CD14-positive monocyte (primary cell): ENCODE data around the gene PLXNA1. TPM values are rescaled to one million over a fixed set of nuclear protein-coding genes. Genes with fewer than 3 reads are reported as not detected.
A peak's percentile ranks its signal among the peaks of the same experiment; 100 is the strongest.

Source experiments
- DNase-seq, 3 donors: peaks; one replicate each; pipeline ENCODE4 v3.0.0-alpha.2; 2011 to 2022
- H2AFZ ChIP-seq: 2 replicates; pipeline ENCODE4 v1.6.0; 2012; ENCODE audit warnings: mild to moderate bottlenecking, low read depth, low read length, inconsistent platforms; ENCODE audit not compliant: insufficient read depth, poor library complexity, severe bottlenecking
- H3K27ac ChIP-seq, 2 donors: 1 replicate in 1 of 2; 2 replicates in 1 of 2; pipeline ENCODE4 v1.5.1; 2012 to 2013; ENCODE audit warnings: low read length in 2 of 2, control low read depth in 1 of 2, inconsistent platforms in 1 of 2, low read depth in 1 of 2, mild to moderate bottlenecking in 1 of 2
- H3K27me3 ChIP-seq, 2 donors: one replicate each; pipeline versions ENCODE4 v1.6.0 to v1.6.1; 2011 to 2013; ENCODE audit warnings: low read length in 2 of 2; ENCODE audit not compliant: control insufficient read depth in 2 of 2, insufficient read depth in 2 of 2
- H3K36me3 ChIP-seq, 2 donors: replicated peaks in 1 of 2; 1 replicate in 1 of 2; 2 replicates in 1 of 2; pipeline versions ENCODE4 v1.5.1 to v1.6.1; 2012 to 2013; ENCODE audit warnings: low read length in 2 of 2, control low read depth in 1 of 2, inconsistent platforms in 1 of 2, mild to moderate bottlenecking in 1 of 2; ENCODE audit not compliant: insufficient read depth in 2 of 2, control insufficient read depth in 1 of 2
- H3K4me1 ChIP-seq, 2 donors: 1 replicate in 1 of 2; 2 replicates in 1 of 2; pipeline versions ENCODE4 v1.5.1 to v1.6.1; 2012 to 2013; ENCODE audit warnings: low read length in 2 of 2, control low read depth in 1 of 2, inconsistent platforms in 1 of 2, mild to moderate bottlenecking in 1 of 2, moderate library complexity in 1 of 2; ENCODE audit not compliant: insufficient read depth in 2 of 2, control insufficient read depth in 1 of 2
- H3K4me2 ChIP-seq: replicated peaks from 2 replicates; pipeline ENCODE3; 2012; ENCODE audit warnings: low read length, moderate library complexity, mild to moderate bottlenecking; ENCODE audit not compliant: poor library complexity, severe bottlenecking; ENCODE audit errors: extremely low read depth
- H3K4me3 ChIP-seq, 3 experiments: fragments of 200-600 bp in 1 of 3; sonication (generic) in 1 of 3; replicated peaks in 1 of 3; 1 replicate in 2 of 3; 2 replicates in 1 of 3; pipeline ENCODE4 v1.5.1; 2011 to 2013; ENCODE audit warnings: low read length in 3 of 3, mild to moderate bottlenecking in 3 of 3, control low read depth in 2 of 3, low read depth in 2 of 3, inconsistent platforms in 1 of 3, moderate library complexity in 1 of 3
- H3K79me2 ChIP-seq: 2 replicates; pipeline ENCODE4 v1.6.0; 2012; ENCODE audit warnings: mild to moderate bottlenecking, control low read depth, inconsistent platforms, low read length, moderate library complexity; ENCODE audit not compliant: insufficient read depth
- H3K9ac ChIP-seq: 2 replicates; pipeline ENCODE4 v1.6.0; 2017; ENCODE audit warnings: low read length, mild to moderate bottlenecking; ENCODE audit not compliant: insufficient read depth, poor library complexity, severe bottlenecking
- H3K9me3 ChIP-seq, 2 donors: replicated peaks in 1 of 2; 1 replicate in 1 of 2; 2 replicates in 1 of 2; pipeline versions ENCODE4 v1.5.1 to v1.6.1; 2012 to 2013; ENCODE audit warnings: low read length in 2 of 2, control low read depth in 1 of 2; ENCODE audit not compliant: control insufficient read depth in 1 of 2, insufficient read depth in 1 of 2
- H4K20me1 ChIP-seq: 2 replicates; pipeline ENCODE4 v1.6.0; 2012; ENCODE audit warnings: mild to moderate bottlenecking, low read length, control low read depth, moderate library complexity; ENCODE audit not compliant: insufficient read depth
- H3K27ac Mint-ChIP-seq, 7 donors: one replicate each; pipeline ENCODE4 v1.8.0; 2020; ENCODE audit warnings: mild to moderate bottlenecking in 7 of 7, mixed read lengths in 7 of 7, moderate library complexity in 6 of 7, inconsistent platforms in 2 of 7
- H3K27me3 Mint-ChIP-seq, 3 donors: one replicate each; pipeline ENCODE4 v1.8.0; 2021 to 2022; ENCODE audit warnings: low read depth in 3 of 3, mild to moderate bottlenecking in 3 of 3, mixed read lengths in 3 of 3, moderate library complexity in 3 of 3, inconsistent platforms in 1 of 3
- H3K36me3 Mint-ChIP-seq, 2 donors: one replicate each; pipeline ENCODE4 v1.8.0; 2020; ENCODE audit warnings: mixed read lengths in 2 of 2, inconsistent platforms in 1 of 2, mild to moderate bottlenecking in 1 of 2
- H3K4me1 Mint-ChIP-seq: one replicate; pipeline ENCODE4 v1.8.0; 2020; ENCODE audit warnings: mild to moderate bottlenecking, mixed read lengths
- H3K4me3 Mint-ChIP-seq, 2 donors: one replicate each; pipeline ENCODE4 v1.8.0; 2020; ENCODE audit warnings: mild to moderate bottlenecking in 2 of 2, mixed read lengths in 2 of 2, moderate library complexity in 1 of 2
- H3K9me3 Mint-ChIP-seq, 7 donors: one replicate each; pipeline ENCODE4 v1.8.0; 2020 to 2022; ENCODE audit warnings: mixed read lengths in 7 of 7, mild to moderate bottlenecking in 6 of 7, moderate library complexity in 6 of 7, inconsistent platforms in 2 of 7
- WGBS: methylation state at CpG from one replicate; pipeline ENCODE4 v1.1.5; 2013; ENCODE audit warnings: missing lambda C conversion rate; ENCODE audit not compliant: insufficient coverage; 5-methylcytosine and 5-hydroxymethylcytosine counted together
- intact Hi-C, 2 donors: fragments of 100-400 bp; cut with micrococcal nuclease; formaldehyde crosslinking; loops; one replicate each; pipeline versions ENCODE4 v1.15.0 to v1.15.1; 2023
- polyA plus RNA-seq, 3 donors: library from polyadenylated mRNA; depleted of rRNA in 1 of 3; unstranded in 2 of 3; stranded (reverse) in 1 of 3; fragments of 300-500 nt in 2 of 3; fragments of >200 nt in 1 of 3; fragmentation: Illumina TruSeq in 2 of 3; gene quantifications; 1 replicate in 2 of 3; 2 replicates in 1 of 3; pipeline ENCODE4 v1.2.3, GENCODE V29; 2012 to 2021
- TF ChIP-seq, protein P1 (sequence below): fragments of 200-600 bp; IDR thresholded peaks from one replicate; pipeline ENCODE4 v1.8.0; 2022; ENCODE audit warnings: antibody characterized with exemption, mild to moderate bottlenecking

The PLXNA1 gene
- polyA plus RNA-seq, 3 donors, result 2.7 TPM; not detected in 2

DNA sequence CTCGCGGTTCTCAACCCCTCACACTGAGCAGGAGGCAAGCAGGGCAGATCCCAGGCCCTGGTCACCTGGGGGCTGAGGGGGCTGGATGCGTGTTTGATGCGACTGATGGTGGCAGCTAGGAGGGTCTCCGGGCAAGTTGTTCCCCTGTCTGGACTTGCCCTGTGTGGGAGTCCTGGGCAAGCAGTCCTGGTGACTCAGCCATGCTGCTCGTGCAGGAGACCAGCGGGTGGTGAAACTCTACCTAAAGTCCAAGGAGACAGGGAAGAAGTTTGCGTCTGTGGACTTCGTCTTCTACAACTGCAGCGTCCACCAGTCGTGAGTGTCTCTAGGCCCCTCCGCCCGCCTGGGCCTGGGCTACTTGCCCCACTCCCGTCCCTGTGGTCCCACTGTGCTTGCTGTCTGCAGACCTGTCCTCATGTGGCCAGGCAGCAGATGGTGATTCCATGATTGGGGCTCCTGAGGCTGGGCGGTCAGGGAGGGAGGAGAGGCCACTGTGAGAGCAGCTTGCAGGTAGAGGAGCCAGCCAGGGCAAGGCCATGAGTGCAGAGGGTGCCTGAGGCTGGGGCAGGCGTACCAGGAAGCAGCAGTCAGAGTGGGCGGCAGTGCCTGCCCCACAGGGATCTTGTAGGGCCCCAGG, 23.1 kb downstream of the PLXNA1 start:
- no peak for DNase-seq
- Histone ChIP-seq H3K4me2 (no peak overlapping the region), H3K9ac (no peak overlapping the region), H3K36me3 (no peaks in the 10 kb centered on the region), H2AFZ (no peak overlapping the region), H3K4me3 (no peak overlapping the region), H3K4me1 (no peaks in the 10 kb centered on the region), H3K27ac (no peak overlapping the region), H4K20me1 (no peaks in the 10 kb centered on the region), H3K79me2 (no peaks in the 10 kb centered on the region), H3K9me3 (no peaks in the 10 kb centered on the region), H3K27me3 (no peaks in the 10 kb centered on the region)
- intact Hi-C loops, result no loop called here
- Mint-ChIP-seq H3K27ac (no peak overlapping the region), H3K4me1 (no peaks in the 10 kb centered on the region), H3K4me3 (no peak overlapping the region), H3K27me3 (peaks cover 0 to 1% (median 0%) of the 10 kb centered on the region in 3 donors), H3K36me3 (no peaks in the 10 kb centered on the region), H3K9me3 (no peaks in the 10 kb centered on the region)
- WGBS, result 88% methylated on average over 15 of the region's 17 CpGs
- TF ChIP-seq, protein P1, sequence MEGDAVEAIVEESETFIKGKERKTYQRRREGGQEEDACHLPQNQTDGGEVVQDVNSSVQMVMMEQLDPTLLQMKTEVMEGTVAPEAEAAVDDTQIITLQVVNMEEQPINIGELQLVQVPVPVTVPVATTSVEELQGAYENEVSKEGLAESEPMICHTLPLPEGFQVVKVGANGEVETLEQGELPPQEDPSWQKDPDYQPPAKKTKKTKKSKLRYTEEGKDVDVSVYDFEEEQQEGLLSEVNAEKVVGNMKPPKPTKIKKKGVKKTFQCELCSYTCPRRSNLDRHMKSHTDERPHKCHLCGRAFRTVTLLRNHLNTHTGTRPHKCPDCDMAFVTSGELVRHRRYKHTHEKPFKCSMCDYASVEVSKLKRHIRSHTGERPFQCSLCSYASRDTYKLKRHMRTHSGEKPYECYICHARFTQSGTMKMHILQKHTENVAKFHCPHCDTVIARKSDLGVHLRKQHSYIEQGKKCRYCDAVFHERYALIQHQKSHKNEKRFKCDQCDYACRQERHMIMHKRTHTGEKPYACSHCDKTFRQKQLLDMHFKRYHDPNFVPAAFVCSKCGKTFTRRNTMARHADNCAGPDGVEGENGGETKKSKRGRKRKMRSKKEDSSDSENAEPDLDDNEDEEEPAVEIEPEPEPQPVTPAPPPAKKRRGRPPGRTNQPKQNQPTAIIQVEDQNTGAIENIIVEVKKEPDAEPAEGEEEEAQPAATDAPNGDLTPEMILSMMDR, result no peak

DNA sequence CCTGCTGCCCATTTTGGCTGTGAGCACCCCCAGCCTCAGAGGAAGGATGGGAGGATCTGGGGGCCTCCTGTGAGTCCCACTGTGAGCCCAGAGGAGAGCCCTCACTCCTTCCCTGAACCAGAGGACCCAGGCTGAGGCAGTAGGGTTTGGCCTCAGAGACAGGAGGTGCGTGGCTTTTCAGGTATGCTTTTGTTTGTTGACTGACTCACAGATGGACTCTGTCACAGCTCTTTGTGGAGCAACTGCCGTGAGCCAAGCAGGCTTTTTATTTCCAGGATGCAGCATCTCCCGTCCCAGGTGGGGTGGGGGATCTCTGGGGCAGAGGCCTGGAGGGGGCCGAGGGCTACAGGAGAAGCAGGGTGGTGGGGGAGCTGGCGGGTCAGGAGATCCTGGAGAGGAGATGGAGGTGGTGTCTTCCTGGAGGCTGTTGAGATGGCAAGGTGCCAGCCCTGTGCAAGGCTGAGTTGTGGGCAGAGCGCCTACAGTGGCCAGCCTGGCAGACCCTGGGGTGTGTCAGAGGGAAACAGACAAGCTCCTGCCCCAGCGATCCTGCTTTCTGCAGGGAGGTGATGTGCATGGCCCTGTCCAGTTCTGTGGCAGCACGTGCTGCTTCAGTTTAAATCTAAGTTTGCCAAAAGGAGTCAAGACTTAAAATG, 24.0 kb downstream of the PLXNA1 start:
- 85% methylated on average over 8 of the region's 8 CpGs for WGBS
- no peaks in the 10 kb centered on the region for H3K27me3 ChIP-seq
- no peaks in the 10 kb centered on the region for H3K36me3 ChIP-seq
- DNase-seq, result no peak
- no peaks in the 10 kb centered on the region for H4K20me1 ChIP-seq
- intact Hi-C loops, result no loop called here
- peak overlapping the region in 1 of 7 donors; percentile 15 for H3K27ac Mint-ChIP-seq
- no peak overlapping the region for H3K4me2 ChIP-seq
- H2AFZ ChIP-seq, result no peak overlapping the region
- no peak overlapping the region for H3K4me3 ChIP-seq
- TF ChIP-seq, protein P1, result no peak
- H3K9ac ChIP-seq, result no peak overlapping the region
- H3K27ac ChIP-seq, result no peak overlapping the region
- H3K9me3 ChIP-seq, result no peaks in the 10 kb centered on the region
- no peaks in the 10 kb centered on the region for H3K36me3 Mint-ChIP-seq
- no peaks in the 10 kb centered on the region for H3K9me3 Mint-ChIP-seq
- peaks cover 0 to 1% (median 0%) of the 10 kb centered on the region in 3 donors for H3K27me3 Mint-ChIP-seq
- no peak overlapping the region for H3K4me3 Mint-ChIP-seq
- no peaks in the 10 kb centered on the region for H3K4me1 ChIP-seq
- no peaks in the 10 kb centered on the region for H3K79me2 ChIP-seq
- no peaks in the 10 kb centered on the region for H3K4me1 Mint-ChIP-seq
